T-helper 2 cell treated with Interferon-gamma antibody and Interleukin-4, amounts not matched to agents 100 ng/mL and 5 ng/mL, for 36 hours (primary cell): ENCODE measurements around the gene YIPF3. TPM values are rescaled to one million over a fixed set of nuclear protein-coding genes. Genes with fewer than 3 reads are reported as not detected.
"Not testable (repeated sequence)": the region's sequence is repeated elsewhere in the genome, so short reads cannot be mapped to it uniquely, and the experiment has no call there.

ENCODE experiments used
- intact Hi-C: fragments of 100-400 bp; cut with micrococcal nuclease; formaldehyde crosslinking; loops from one replicate; pipeline ENCODE4 v1.15.1; 2023
- total RNA-seq: library from RNA; stranded (reverse); gene quantifications from 2 replicates; pipeline ENCODE4 v1.2.3, GENCODE V29; 2022

The YIPF3 gene
- total RNA-seq, 1 donor from 2014 or later, result 59.9 TPM

- intact Hi-C loops, result loop anchor here (5.0 to 10.0 kb wide), 3 partner anchors 123 to 565 kb away; partner anchors contain the start of genes CUL7, KLC4 and MRPL2
Measured at GRCh38 chr6:43509984-43510826, 6.5 kb downstream of the YIPF3 start, which contains the start of gene LRRC73. Gene LRRC73, minus strand, starts transcription at chr6:43510346. Its CDS starts 561 bp downstream, at chr6:43509785.

GRCh38 chr6:43509142-43509983 is 7.4 kb downstream of the YIPF3 start:
- intact Hi-C loops, result loop anchor here (5.0 kb wide), 1 partner anchor 122 kb away; no protein-coding TSS in a partner anchor

DNA sequence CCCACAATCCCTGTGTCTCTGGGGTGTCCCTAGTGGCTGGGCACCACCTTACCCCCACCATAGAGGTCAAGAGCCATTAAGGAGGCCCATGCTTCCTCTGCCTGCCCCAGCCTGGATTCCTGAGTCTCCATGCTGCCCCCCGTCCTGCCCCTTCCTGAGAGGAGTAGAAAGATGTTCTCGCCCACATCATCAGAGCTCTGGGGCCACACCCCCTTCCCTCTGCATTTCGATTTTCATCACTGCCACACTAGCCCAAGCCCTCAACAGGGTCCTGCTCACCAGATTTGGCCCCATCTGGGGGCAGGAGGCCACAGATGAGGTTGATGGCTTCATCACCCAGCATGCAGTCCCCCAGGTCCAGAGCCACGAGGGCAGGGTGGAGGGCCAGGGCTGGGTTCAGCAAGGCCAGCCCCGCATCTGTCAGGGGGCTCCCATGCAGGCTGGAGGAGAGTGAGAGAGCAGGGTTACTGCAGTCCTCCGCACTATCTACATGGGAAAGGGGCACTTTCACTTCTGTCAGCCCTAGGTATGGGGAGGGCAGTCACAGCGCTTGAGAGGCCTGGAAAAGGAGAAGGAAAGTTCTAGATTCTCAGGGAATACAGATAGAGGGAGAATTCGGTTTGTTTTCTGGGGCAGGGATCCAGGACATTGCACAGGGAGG is 8.1 kb downstream of the YIPF3 start:
- intact Hi-C loops, result loop anchor here (5.0 kb wide), 1 partner anchor 121 kb away; no protein-coding TSS in a partner anchor

DNA sequence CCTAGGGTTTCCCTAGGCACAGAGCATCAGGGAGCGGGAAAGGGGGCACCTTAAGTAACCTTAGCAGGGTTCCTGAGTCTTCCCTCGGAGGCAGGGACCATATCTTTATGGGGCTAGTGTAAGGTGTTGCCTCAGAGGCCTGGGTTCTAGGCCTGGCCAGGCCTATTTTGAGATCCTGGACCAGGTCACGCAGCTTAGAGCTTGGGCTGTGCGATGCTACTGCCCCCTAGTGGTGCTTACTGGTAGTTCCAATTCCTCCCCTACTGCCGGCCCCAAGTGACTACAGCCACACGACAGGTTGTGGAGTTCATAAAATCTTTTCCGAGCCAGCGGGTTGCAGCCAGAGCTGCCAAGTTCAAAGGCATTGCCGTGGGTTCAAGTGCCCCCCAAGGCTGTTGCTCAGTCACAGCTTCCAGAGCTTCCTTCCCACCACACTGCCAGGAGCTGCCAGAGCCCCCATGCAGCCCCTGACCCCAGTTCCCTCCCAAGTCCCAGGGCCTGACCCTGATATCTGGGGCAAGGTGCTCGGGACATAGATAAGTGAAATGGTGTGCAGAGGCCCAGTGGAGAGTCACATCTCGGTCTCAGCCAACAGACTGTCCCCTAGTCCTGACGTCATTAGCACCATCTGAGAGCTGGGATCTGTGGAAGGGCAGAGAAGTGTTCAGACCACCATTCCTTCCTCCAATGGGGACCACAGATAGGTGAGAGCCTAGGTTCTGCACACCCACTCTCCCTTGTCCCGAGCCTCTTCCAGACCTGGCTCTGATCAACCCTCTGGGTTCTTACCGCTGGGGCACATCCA is 9.9 kb downstream of the YIPF3 start:
- intact Hi-C loops, result loop anchor here (1.0 to 5.0 kb wide), 4 partner anchors 53 to 278 kb away; partner anchors contain the start of gene DNPH1

DNA sequence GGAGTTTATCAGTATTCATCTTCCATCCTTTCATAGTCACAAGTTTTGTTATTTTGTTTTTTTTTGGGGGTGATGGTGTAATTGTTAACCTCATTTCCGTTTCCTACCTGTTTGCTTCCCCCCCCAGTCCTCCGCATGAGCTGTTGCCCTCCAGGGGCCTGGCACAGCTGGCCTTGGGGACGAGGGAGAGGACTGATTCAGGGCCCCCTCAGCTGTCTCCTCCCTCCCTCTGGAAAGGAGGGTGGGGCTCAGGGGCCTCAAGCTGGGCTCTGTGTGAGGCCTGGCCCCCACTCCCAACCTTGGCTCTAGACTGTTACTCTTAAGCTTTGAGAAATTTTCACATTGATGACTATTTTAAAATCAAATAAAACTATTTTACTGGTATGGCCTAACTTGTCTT is 10.6 kb downstream of the YIPF3 start:
- intact Hi-C loops, result loop anchor here (1.0 to 5.0 kb wide), 4 partner anchors 52 to 277 kb away; partner anchors contain the start of gene DNPH1

GRCh38 chr6:43505718-43506117 is 11.0 kb downstream of the YIPF3 start:
- intact Hi-C loops, result loop anchor here (1.0 to 5.0 kb wide), 4 partner anchors 51 to 276 kb away; partner anchors contain the start of gene DNPH1

DNA sequence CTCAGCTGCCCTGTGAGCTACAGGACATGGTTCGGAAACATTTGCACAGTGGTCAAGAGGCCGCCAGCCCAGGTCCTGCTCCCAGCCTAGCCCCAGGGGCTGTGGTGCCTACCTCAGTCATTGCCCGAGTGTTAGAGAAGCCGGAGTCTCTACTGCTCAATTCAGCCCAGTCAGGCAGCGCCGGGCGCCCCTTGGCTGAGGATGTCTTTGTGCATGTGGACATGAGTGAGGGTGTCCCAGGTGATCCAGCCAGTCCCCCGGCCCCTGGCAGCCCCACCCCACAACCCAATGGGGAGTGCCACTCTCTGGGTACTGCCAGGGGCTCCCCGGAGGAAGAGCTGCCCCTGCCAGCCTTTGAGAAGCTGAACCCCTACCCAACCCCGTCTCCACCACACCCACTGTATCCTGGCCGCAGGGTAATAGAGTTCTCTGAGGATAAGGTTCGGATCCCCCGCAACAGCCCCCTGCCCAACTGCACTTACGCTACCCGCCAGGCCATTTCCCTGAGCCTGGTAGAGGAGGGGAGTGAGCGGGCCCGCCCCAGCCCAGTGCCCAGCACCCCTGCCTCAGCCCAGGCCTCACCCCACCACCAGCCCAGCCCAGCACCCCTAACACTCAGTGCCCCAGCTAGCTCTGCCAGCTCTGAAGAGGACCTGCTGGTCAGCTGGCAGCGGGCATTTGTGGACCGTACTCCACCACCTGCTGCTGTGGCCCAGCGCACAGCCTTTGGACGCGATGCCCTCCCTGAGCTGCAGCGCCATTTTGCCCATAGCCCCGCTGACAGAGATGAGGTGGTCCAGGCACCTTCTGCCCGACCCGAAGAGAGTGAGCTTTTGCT is 11.8 kb downstream of the YIPF3 start:
- intact Hi-C loops, result loop anchor here (5.0 kb wide), 1 partner anchor 118 kb away; no protein-coding TSS in a partner anchor

- intact Hi-C loops, result no loop called here
Measured at GRCh38 chr6:43503443-43503842, 13.3 kb downstream of the YIPF3 start.

- intact Hi-C loops, result no loop called here
Measured at GRCh38 chr6:43502666-43503065, 14.1 kb downstream of the YIPF3 start.

GRCh38 chr6:43500921-43501320 is 15.8 kb downstream of the YIPF3 start:
- intact Hi-C loops, result no loop called here

DNA sequence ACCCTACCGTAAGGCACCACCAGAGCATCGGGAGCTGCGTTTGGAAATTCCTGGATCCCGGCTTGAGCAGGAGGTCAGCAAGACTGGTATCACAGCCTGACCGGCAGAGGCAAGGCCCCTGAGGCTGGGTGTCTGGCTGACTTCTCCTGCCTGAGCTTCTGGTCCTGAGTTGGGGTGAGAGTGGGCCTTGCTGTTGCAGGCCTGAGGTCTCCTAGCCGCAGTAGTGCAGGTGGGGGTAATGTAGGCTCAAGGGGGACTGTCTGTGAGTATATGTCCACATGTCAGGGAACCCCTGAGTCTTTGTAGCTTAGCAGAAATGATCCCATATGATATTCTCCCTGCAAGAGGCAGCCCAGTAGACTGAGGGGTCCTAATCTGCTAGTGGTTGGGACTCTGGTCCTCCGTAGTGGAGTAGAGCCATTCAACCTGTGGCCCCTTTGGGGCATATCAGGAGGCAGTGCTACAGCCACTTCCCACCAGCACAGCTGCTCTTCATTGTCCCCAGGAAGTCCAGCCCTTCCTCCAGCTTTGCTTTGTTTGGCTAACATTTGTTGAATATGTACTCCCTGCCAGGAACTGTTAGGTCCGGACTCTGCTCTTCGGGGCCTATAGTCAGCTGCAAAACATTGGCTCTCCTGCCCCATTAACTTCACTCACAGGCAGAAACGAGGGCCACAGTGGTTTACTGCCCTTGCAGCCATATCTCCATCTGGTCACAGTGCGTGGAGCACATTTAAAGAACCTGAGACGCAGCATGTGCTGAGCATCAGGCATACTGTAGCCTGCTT is 17.5 kb downstream of the YIPF3 start:
- intact Hi-C loops, result no loop called here

DNA sequence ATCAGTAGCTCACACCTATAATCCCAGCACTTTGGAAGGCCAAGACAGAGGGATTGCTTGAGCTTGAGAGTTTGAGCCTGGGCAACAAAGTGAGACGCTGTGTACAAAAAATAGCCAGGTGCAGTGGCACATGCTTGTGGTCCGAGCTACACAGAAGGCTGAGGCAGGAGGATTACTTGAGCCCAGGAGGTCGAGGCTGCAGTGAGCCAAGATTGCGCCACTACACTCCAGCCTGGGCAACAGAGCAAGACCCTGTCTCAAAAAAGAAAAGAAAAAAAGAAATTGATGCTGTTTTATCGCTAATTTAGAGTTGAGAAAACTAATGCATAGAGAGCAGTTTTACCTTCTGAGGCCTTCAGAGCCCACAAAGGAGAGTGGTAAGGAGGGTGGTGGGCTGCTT is 18.4 kb downstream of the YIPF3 start:
- intact Hi-C loops, result not testable (repeated sequence)

GRCh38 chr6:43497689-43498088 is 19.0 kb downstream of the YIPF3 start:
- intact Hi-C loops, result no loop called here

DNA sequence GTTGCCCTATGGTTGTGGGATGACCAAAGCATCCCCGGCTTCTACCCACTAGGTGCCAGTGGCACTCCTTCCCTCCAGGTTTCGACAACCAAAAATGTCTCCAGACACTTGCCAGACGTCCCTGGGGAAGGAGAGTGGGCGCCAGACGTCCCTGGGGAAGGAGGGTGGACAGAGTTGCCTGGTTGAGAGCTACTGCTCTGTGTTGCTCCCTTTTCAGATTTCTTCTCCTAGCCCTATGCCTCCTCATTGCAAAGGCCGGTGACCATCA is 19.7 kb downstream of the YIPF3 start:
- intact Hi-C loops, result no loop called here

DNA sequence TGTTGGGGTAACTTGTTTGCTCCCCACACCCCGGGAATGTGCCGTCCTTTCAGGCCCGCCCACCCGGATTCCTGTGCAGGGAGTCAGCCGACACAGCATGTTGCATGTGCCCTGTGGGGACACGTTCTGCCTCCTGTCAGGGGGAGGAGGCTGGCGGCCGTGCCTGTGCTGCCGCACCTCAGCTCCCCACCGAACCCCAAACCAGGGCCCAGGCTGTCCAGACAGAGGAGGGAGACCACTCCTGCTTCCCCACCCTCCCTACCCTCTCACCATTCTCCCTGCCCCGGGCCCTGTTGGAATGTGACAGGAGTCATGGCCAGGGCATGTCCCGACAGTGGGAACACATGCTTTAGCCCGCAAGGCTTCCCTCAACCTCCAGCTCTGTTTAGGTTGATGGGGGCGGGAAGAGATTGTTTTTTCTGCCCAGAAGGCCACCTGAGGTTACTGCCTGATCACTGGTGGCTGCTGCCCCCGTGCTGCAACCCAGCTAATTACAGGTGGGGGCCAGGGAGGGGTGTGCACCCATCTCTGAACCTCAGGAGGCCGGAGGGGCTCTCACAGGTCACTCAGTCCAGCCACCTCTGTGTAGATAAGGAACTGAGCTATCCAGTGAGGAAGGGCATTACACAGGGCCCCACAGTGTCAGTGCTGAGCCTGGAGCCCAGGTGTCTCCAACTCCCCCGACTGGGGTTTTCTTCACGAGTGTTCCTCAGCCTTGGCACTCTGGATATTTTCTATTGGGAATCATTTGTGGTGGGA is 20.2 kb downstream of the YIPF3 start:
- intact Hi-C loops, result no loop called here

DNA sequence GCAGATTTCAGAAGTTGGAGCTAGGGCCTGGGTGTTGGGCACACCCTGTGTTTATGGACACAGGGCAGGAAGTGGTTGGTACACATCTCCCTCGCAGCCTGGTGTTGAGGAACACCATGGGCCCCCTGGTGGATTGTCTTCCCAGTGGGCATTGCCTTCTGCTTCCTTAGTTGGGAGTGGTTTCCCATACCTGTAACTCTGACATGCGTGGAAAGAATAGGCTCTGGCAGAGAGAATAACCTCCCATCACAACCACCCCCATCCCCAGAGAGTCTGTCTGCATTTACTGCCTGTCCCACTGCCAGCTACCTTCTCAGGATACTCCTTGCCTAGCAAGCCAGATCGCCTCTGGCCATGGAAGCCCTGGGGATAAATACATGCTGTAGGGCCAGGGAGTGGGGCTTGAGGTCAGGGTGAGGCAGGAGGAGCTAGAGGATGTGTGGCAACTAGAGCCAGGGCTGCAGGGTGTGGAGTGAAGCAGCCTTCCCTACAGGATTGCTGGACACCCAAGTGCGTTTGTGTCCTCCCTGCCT is 21.3 kb downstream of the YIPF3 start:
- intact Hi-C loops, result no loop called here

GRCh38 chr6:43494766-43495165 is 22.0 kb downstream of the YIPF3 start:
- intact Hi-C loops, result no loop called here

DNA sequence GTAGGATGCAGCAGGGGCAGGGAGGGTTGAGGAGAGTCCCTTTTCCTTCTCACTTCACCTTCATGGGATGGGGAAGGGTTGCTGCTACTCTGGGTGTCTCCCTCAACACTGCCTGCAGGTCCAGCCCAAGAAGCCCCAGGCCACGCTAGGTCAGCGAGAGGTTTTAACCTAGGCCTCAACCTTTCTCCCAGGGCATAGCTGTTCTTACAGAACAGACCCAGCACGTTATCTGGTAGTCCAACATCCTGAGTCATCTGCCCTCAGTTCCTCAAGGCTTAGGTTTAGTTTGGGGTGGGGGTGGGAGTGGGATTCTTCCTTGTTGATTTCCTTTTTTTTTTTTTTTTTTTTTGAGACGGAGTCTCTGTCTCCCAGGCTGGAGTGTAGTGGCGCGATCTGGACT is 22.4 kb downstream of the YIPF3 start:
- intact Hi-C loops, result no loop called here
